ENCODE data around the gene FBXO41.
A peak's percentile ranks its signal among the peaks of the same experiment; 100 is the strongest.

Gene FBXO41
- total RNA-seq: 12.5 to 28.0 reads per million in 2 donors

- DNase-seq: peak; percentile 39 to 78 (median 53)
These were observed at the start of gene FBXO41 for GRCh38 chr2:73284296-73285158. TSS of gene FBXO41 (minus strand) at chr2:73284478. CDS start at chr2:73269630, 14,848 bp downstream.

GRCh38 chr2:73334045-73334444, 49.8 kb upstream of the FBXO41 start:
- DNase-seq: no peak

- no peak for DNase-seq
These were observed 49.3 kb upstream of the FBXO41 start for GRCh38 chr2:73333564-73333963.

GRCh38 chr2:73324126-73324725, 39.9 kb upstream of the FBXO41 start:
- DNase-seq: no peak

- no peak for DNase-seq
These were observed 39.3 kb upstream of the FBXO41 start for GRCh38 chr2:73323551-73323950.

GRCh38 chr2:73314441-73314840, 30.2 kb upstream of the FBXO41 start:
- no peak for DNase-seq

GRCh38 chr2:73307720-73308119, 23.4 kb upstream of the FBXO41 start:
- DNase-seq: no peak

- no peak for DNase-seq
These were observed 17.4 kb upstream of the FBXO41 start for GRCh38 chr2:73301636-73302035.

GRCh38 chr2:73300926-73301325, 16.6 kb upstream of the FBXO41 start:
- DNase-seq: no peak

- no peak for DNase-seq
These were observed 13.3 kb upstream of the FBXO41 start for GRCh38 chr2:73297586-73297985.

GRCh38 chr2:73297151-73297559, 12.9 kb upstream of the FBXO41 start:
- DNase-seq: no peak

- DNase-seq: no peak
These were observed 11.6 kb upstream of the FBXO41 start for GRCh38 chr2:73295751-73296400.

- DNase-seq: no peak
These were observed 10.0 kb upstream of the FBXO41 start for GRCh38 chr2:73294239-73294638.

GRCh38 chr2:73293534-73294171, 9.4 kb upstream of the FBXO41 start, which contains the start of gene EGR4:
TSS of gene EGR4 (minus strand) at chr2:73293548. CDS start at chr2:73293317, 231 bp downstream.
- DNase-seq: peak; percentile 71 to 96 (median 88)

- peak in 1 of 5 experiments; percentile 9 for DNase-seq
These were observed 8.7 kb upstream of the FBXO41 start for GRCh38 chr2:73292906-73293533.

- DNase-seq: no peak
These were observed 8.1 kb upstream of the FBXO41 start for GRCh38 chr2:73292316-73292905.

GRCh38 chr2:73291461-73292315, 7.4 kb upstream of the FBXO41 start:
- peak in 2 of 5 experiments; percentile 29 to 67 for DNase-seq

- DNase-seq: peak; percentile 30 to 59 (median 38)
These were observed 6.8 kb upstream of the FBXO41 start for GRCh38 chr2:73291093-73291460.

GRCh38 chr2:73290049-73290839, 6.0 kb upstream of the FBXO41 start:
- DNase-seq: peak in 1 of 5 experiments; percentile 68

GRCh38 chr2:73289304-73289703, 5.0 kb upstream of the FBXO41 start:
- DNase-seq: no peak

All from T-helper 2 cell (primary cell).